SK-N-MC (cell line): ENCODE measurements around the gene GLP1R.

ENCODE experiments used
- DNase-seq: peaks from one replicate; pipeline ENCODE4 v3.0.0-alpha.2; 2011; ENCODE audit warnings: low read depth, low spot score
- H3K27ac ChIP-seq: fragments of 200-600 bp; sonication (generic); 2 replicates; pipeline ENCODE4 v1.5.1; 2016; ENCODE audit warnings: mixed run types
- H3K36me3 ChIP-seq: fragments of 200-600 bp; sonication (generic); 2 replicates; pipeline ENCODE4 v1.6.1; 2017; ENCODE audit warnings: antibody characterized with exemption, low read length, mixed read lengths; ENCODE audit not compliant: insufficient read depth
- H3K4me3 ChIP-seq: fragments of 200-600 bp; sonication (generic); 2 replicates; pipeline ENCODE4 v1.5.1; 2016
- H3K9ac ChIP-seq: fragments of 200-600 bp; sonication (generic); 2 replicates; pipeline ENCODE4 v1.8.0; 2017; ENCODE audit warnings: mixed run types, mixed read lengths; ENCODE audit not compliant: insufficient read length
- H3K9me3 ChIP-seq: fragments of 200-600 bp; sonication (generic); 2 replicates; pipeline ENCODE4 v1.6.1; 2017; ENCODE audit warnings: low read depth, mild to moderate bottlenecking, antibody characterized with exemption, low read length, moderate library complexity, mixed read lengths
- EZH2 ChIP-seq: fragments of 200-600 bp; sonication (generic); IDR thresholded peaks from one replicate; pipeline ENCODE4 v1.6.1; 2017; ENCODE audit warnings: antibody characterized with exemption
- FOXP2 ChIP-seq: optimal IDR thresholded peaks from 2 replicates; pipeline ENCODE3; 2011; ENCODE audit warnings: mild to moderate bottlenecking, moderate library complexity; ENCODE audit not compliant: insufficient read depth; ENCODE audit errors: extremely low read length, control extremely low read depth
- POLR2AphosphoS5 ChIP-seq: IDR thresholded peaks from 2 replicates; pipeline ENCODE4 v1.6.1; 2012; ENCODE audit warnings: mild to moderate bottlenecking, low read depth, low read length, borderline replicate concordance

Gene GLP1R

GRCh38 chr6:39037082-39037508 lies 11.5 kb upstream of the GLP1R start:
- no peak for TF ChIP-seq FOXP2
- no peak for TF ChIP-seq EZH2
- Histone ChIP-seq H3K9me3 (no peaks in the 10 kb centered on the region), H3K4me3 (no peak overlapping the region), H3K9ac (no peak overlapping the region), H3K36me3 (no peaks in the 10 kb centered on the region), H3K27ac (no peak overlapping the region)
- DNase-seq: no peak

DNA sequence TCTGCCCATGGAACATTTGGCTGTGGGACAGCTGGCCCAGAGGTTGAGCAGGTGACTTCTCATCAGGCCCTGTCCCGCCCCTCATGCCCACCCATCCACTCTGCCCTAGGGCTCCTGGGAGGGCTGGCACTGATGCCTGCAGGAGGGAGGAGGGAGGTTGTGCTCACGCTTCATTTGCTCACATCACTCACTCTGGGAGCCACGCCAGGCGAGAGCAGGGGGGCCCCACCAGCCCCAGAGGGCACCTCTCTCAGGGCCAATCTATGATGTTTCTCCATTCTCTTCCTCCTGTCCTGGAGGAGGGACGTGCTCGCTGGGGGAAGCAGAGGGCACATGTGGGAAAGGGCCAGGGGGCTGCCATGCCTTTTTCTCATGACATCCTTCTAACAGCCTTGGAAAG lies 10.9 kb upstream of the GLP1R start:
- Histone ChIP-seq H3K36me3 (no peaks in the 10 kb centered on the region), H3K4me3 (no peak overlapping the region), H3K9me3 (no peaks in the 10 kb centered on the region), H3K27ac (no peak overlapping the region), H3K9ac (no peak overlapping the region)
- TF ChIP-seq POLR2AphosphoS5: no peak
- TF ChIP-seq EZH2: no peak
- no peak for TF ChIP-seq FOXP2
- DNase-seq: no peak

DNA sequence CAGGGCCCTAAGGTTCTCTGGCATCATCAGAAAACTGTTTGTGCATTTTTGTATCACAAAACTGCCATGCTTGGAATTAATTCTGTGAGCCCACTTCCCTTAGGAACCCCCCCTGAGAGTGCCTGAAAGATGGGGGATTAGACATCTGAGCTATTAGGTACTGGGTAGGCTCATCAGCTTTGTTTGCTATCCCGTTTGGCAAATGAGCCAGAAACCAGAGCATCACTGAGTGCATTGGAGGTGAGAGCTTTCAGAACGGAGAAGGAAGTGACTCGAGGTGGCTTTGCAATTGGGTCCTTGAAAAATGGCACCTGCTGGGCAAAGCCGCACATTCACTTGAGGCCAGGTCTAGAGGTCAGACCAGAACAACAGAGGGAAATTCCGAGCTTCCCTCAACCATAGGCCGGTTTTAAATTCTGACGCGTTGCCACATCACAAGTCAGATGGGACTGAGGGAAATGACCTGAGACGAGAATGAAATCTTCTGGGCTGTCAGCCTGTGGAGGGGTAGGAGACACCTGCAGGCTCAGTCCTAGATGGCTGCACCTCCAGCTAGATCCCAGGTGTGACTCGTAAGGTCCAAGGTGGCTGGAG lies 8.4 kb upstream of the GLP1R start:
- no peak for DNase-seq
- TF ChIP-seq EZH2 (no peak), FOXP2 (no peak)
- H3K36me3 ChIP-seq: no peaks in the 10 kb centered on the region

GRCh38 chr6:39041072-39041471 lies 7.5 kb upstream of the GLP1R start:
- no peak overlapping the region for H3K4me3 ChIP-seq

More for the DNA sequence above, 8.4 kb upstream of the GLP1R start:
- Histone ChIP-seq H3K4me3 (no peak overlapping the region), H3K9ac (no peak overlapping the region), H3K9me3 (no peaks in the 10 kb centered on the region), H3K27ac (no peak overlapping the region)

DNA sequence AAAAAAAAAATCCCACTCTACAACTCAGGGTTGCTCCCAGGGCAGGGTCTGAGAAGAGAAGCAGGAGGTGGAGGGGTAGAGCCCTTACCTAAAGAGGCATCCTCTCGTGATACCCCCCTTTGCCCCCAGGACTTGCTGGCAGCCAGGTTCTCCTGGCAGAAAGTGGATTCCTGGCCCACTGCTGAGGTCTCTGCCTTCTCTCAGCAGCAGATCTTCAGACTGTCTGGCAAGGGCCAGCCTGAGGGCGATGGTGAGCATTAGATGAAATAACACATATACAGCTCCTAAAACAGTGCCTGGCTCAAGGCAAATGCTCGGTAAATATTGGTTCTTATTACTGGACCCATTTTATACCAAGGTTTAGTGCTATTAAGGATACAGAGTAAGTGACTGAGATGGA lies 4.8 kb upstream of the GLP1R start:
- Histone ChIP-seq H3K27ac (no peak overlapping the region), H3K9me3 (no peaks in the 10 kb centered on the region), H3K36me3 (no peaks in the 10 kb centered on the region), H3K9ac (no peak overlapping the region), H3K4me3 (no peak overlapping the region)
- TF ChIP-seq FOXP2 (no peak), POLR2AphosphoS5 (no peak), EZH2 (no peak)
- DNase-seq: no peak

More at GRCh38 chr6:39041072-39041471, 7.5 kb upstream of the GLP1R start:
- no peak for DNase-seq
- Histone ChIP-seq H3K9me3 (no peaks in the 10 kb centered on the region), H3K27ac (no peak overlapping the region), H3K36me3 (no peaks in the 10 kb centered on the region), H3K9ac (no peak overlapping the region)
- TF ChIP-seq POLR2AphosphoS5 (no peak), EZH2 (no peak), FOXP2 (no peak)

DNA sequence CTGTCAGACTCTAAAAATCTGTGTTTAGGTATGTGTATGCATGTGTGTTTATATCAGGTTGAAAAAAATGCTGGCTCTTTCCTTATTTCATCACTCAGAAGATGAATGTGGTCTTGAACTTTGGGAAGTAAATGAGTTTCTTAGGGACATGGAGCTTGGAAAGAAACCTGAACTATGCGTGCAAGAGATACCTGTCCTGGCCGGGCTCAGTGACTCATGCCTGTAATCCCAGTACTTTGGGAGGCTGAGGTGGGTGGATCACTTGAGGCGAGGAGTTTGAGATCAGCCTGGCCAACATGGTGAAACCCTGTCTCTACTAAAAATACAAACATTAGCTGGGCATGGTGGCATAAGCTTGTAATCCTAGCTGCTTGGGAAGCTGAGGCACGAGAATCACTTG lies 4.4 kb upstream of the GLP1R start:
- Histone ChIP-seq H3K36me3 (no peaks in the 10 kb centered on the region), H3K27ac (no peak overlapping the region), H3K9me3 (no peaks in the 10 kb centered on the region), H3K4me3 (no peak overlapping the region), H3K9ac (no peak overlapping the region)
- DNase-seq: no peak
- TF ChIP-seq POLR2AphosphoS5 (no peak), EZH2 (no peak), FOXP2 (no peak)

DNA sequence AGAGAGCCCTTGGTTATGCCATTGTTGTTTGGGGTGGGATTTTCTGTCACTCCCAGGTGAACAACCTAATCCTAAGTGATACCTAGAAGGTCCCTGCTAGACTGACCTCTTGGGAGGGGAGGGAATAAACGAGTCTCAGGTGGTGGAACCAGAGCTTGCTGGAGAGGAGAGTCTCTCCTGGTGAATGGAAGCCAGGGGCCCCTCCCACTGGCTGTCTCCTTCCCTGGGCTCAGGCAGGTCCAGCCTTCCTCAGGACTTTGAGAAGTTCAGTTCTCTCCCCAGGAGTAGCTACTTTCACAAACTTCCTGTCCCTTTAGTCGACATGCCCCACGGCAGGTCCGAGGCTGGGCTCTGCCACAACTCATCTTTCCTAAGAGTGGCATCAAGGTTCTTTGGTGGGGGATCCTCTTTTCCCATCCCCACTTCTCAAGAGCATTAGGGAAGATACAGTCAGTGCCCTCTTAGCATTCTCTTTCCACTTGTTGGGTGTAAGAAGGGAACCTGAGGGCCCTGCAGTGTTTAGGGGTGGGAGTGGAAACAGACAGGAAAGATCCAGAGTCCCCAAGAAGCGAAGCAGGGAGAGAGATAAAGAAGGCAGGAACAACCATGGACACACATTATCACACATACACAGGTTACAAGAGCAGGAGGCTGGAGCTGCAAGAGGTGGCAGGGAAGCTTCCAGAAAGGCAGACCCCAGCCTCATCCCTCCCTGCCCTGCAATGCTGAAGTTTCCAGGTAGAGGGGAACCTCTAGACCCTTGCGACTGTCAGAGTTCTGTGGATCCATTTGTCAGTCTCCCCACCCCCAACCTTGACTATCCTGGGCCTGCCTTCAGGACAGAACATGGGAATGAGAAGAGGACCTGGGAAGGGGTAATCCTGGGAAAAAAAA lies 900 bp upstream of the GLP1R start:
- no peaks in the 10 kb centered on the region for H3K36me3 ChIP-seq
- H3K27ac ChIP-seq: no peak overlapping the region
- no peak for TF ChIP-seq POLR2AphosphoS5
- no peak for TF ChIP-seq EZH2
- TF ChIP-seq FOXP2: no peak
- H3K9me3 ChIP-seq: no peaks in the 10 kb centered on the region
- no peak overlapping the region for H3K4me3 ChIP-seq
- H3K9ac ChIP-seq: no peak overlapping the region
- DNase-seq: no peak

DNA sequence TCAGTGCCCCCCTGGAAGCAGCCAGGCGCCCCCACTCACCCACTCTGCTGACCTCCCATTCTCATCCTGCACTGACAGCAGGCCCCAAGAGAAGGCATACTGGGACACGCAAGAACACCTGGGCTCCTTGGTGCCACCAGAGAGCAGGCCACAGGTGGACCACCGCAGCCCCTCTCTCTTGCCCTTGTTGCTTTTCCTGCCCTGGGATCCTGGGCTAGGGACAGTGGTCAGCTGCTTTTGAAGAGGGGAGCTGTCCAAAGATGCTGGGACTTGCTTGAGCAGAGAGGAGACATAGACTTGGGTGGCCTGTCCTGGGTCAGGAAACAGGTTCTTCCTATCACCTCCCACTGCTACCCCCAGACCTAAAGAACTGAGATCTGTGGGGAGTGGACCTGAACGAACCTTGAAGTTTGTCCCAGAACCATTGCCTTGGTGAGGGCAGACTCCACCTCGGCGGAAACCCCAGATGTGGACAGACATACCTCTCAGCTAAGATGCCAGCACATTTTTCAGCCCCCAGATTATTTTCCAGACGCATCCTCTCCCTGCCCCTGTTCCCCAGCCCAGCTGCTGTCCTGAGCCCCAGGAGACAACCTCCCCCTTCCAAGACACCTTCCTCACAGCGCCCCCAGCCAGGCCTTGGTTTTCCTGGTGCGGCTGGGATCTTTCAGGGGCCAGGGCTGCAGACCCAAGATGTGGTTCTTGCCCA lies 1.1 kb downstream of the GLP1R start:
- TF ChIP-seq POLR2AphosphoS5 (no peak), EZH2 (no peak), FOXP2 (no peak)
- no peak overlapping the region for H3K9ac ChIP-seq
- no peak overlapping the region for H3K4me3 ChIP-seq
- no peaks in the 10 kb centered on the region for H3K9me3 ChIP-seq
- no peak overlapping the region for H3K27ac ChIP-seq
- H3K36me3 ChIP-seq: no peaks in the 10 kb centered on the region
- DNase-seq: no peak
